ENCODE results near the gene LPAR1. TPM values are rescaled to one million over a fixed set of nuclear protein-coding genes. Genes with fewer than 3 reads are reported as not detected.

The LPAR1 gene
- total and polyA plus RNA-seq, 9 of the 15 experiments (the other 6 are each of a cell fraction or from before 2014, with no cell fraction given) = 0.13 TPM; not detected in 8

- Histone ChIP-seq H3K9ac (ENCODE audit: insufficient read depth in 1 of 2, low read depth in 2 of 2, low read length in 2 of 2) (no peak overlapping the region), H4K20me1 (replicated peaks; ENCODE audit: control insufficient read depth, insufficient read depth, low read length) (no peaks in the 10 kb centered on the region), H3K27ac (ENCODE audit: extremely low read depth, low read depth, low read length) (no peak overlapping the region), H3K79me2 (ENCODE audit: control insufficient read depth, insufficient read depth, low read length) (no peaks in the 10 kb centered on the region), H3K9me3 (replicated peaks; ENCODE audit: control insufficient read depth, insufficient read depth, low read depth, low read length) (no peaks in the 10 kb centered on the region), H3K4me3 (no peak overlapping the region), H3K4me1 (replicated peaks in 1 of 2; ENCODE audit: control insufficient read depth in 2 of 2, insufficient read depth in 2 of 2, low read length in 2 of 2) (no peaks in the 10 kb centered on the region), H3K36me3 (ENCODE audit: control insufficient read depth, insufficient read depth, low read length) (no peaks in the 10 kb centered on the region), H2AFZ (ENCODE audit: low read depth, low read length) (no peak overlapping the region), H3K27me3 (ENCODE audit: control insufficient read depth in 2 of 2, insufficient read depth in 2 of 2, low read length in 2 of 2) (no peaks in the 10 kb centered on the region), H3K4me2 (ENCODE audit: insufficient read depth, low read length) (no peak overlapping the region), H3K9me1 (ENCODE audit: control insufficient read depth, insufficient read depth, low read length) (no peaks in the 10 kb centered on the region)
- in situ Hi-C loops (cut with MboI) (no loop called here), intact Hi-C loops (cut with micrococcal nuclease) (no loop called here)
- POLR2A ChIA-PET = no interaction called here
- no TSS peak for BruUV-seq (replicated peaks)
- ATAC-seq (no peak), FAIRE-seq (no peak), DNase-seq (ENCODE audit: extremely low read depth in 1 of 4, low spot score in 3 of 4) (no peak)
- CTCF ChIA-PET (ENCODE audit: low intra/inter-chr PET ratio) = no interaction called here
- TF ChIP-seq PHF20 (IDR thresholded peaks at IDR 0.05; ENCODE audit: partially characterized antibody) = no peak
- under 1% methylated on average over 14 of the region's 14 CpGs for WGBS (ENCODE audit: insufficient coverage, low coverage, missing lambda C conversion rate)
Observed at GRCh38 chr9:110874963-110875674, 163.2 kb downstream of the LPAR1 start.

GRCh38 chr9:110872920-110873319 is 165.3 kb downstream of the LPAR1 start:
- no peaks in the 10 kb centered on the region for H3K4me1 ChIP-seq (replicated peaks in 1 of 2; ENCODE audit: control insufficient read depth in 2 of 2, insufficient read depth in 2 of 2, low read length in 2 of 2)
- H3K36me3 ChIP-seq (ENCODE audit: control insufficient read depth, insufficient read depth, low read length) = no peaks in the 10 kb centered on the region
- ChIA-PET CTCF (ENCODE audit: low intra/inter-chr PET ratio) (no interaction called here), POLR2A (no interaction called here)
- FAIRE-seq (no peak), ATAC-seq (no peak), DNase-seq (ENCODE audit: extremely low read depth in 1 of 4, low spot score in 3 of 4) (no peak)
- no peak overlapping the region for H2AFZ ChIP-seq (ENCODE audit: low read depth, low read length)
- no peak overlapping the region for H3K27ac ChIP-seq (ENCODE audit: extremely low read depth, low read depth, low read length)
- no peaks in the 10 kb centered on the region for H3K79me2 ChIP-seq (ENCODE audit: control insufficient read depth, insufficient read depth, low read length)
- intact Hi-C loops (cut with micrococcal nuclease) (no loop called here), in situ Hi-C loops (cut with MboI) (no loop called here)
- no peaks in the 10 kb centered on the region for H3K27me3 ChIP-seq (ENCODE audit: control insufficient read depth in 2 of 2, insufficient read depth in 2 of 2, low read length in 2 of 2)
- no peak overlapping the region for H3K4me3 ChIP-seq
- no peaks in the 10 kb centered on the region for H3K9me1 ChIP-seq (ENCODE audit: control insufficient read depth, insufficient read depth, low read length)
- no peak overlapping the region for H3K9ac ChIP-seq (ENCODE audit: insufficient read depth in 1 of 2, low read depth in 2 of 2, low read length in 2 of 2)
- H3K9me3 ChIP-seq (replicated peaks; ENCODE audit: control insufficient read depth, insufficient read depth, low read depth, low read length) = no peaks in the 10 kb centered on the region
- TF ChIP-seq ZNF165 (CRISPR knock-in tag; IDR thresholded peaks at IDR 0.05; ENCODE audit: borderline replicate concordance) (no peak), PHB2 (IDR thresholded peaks at IDR 0.05; ENCODE audit: low read depth) (no peak), BCL6 (CRISPR knock-in tag; IDR thresholded peaks at IDR 0.05) (no peak), PCBP1 (IDR thresholded peaks at IDR 0.05; ENCODE audit: low read depth, low read length, poor library complexity, severe bottlenecking) (no peak), TFAM (CRISPR knock-in tag; conservative IDR thresholded peaks at IDR 0.05) (no peak), HDAC1 (IDR thresholded peaks at IDR 0.05) (no peak), CC2D1A (IDR thresholded peaks at IDR 0.05) (no peak), MAZ (CRISPR knock-in tag; conservative IDR thresholded peaks at IDR 0.05 in 1 of 2, IDR thresholded peaks at IDR 0.05 in 1 of 2) (no peak), ZNF512 (tag; IDR thresholded peaks at IDR 0.05) (no peak)
- H3K4me2 ChIP-seq (ENCODE audit: insufficient read depth, low read length) = no peak overlapping the region
- 0% methylated on average over 6 of the region's 6 CpGs for WGBS (ENCODE audit: insufficient coverage, low coverage, missing lambda C conversion rate)
- H4K20me1 ChIP-seq (replicated peaks; ENCODE audit: control insufficient read depth, insufficient read depth, low read length) = no peaks in the 10 kb centered on the region
- BruUV-seq (replicated peaks) = no TSS peak

Measured in K562 (cell line).